H1 (cell line): ENCODE measurements around the gene PIF1. TPM values are rescaled to one million over a fixed set of nuclear protein-coding genes. Genes with fewer than 3 reads are reported as not detected.

Experiments used
- BRCA1 ChIP-seq: IDR thresholded peaks from 2 replicates; pipeline ENCODE4 v1.6.1; 2012; ENCODE audit warnings: low read depth, low read length, improper control_type of control experiment
- CBX5 ChIP-seq: fragments of 300-800, 300-1000 bp; sonication (generic); IDR thresholded peaks from 2 replicates; pipeline ENCODE4 v1.7.1; 2016; ENCODE audit warnings: antibody characterized with exemption, low read length, low read depth
- CBX8 ChIP-seq: fragments of 300-800, 300-1000 bp; sonication (generic); IDR thresholded peaks from 2 replicates; pipeline ENCODE4 v1.7.1; 2016; ENCODE audit warnings: low read depth, low read length, borderline replicate concordance
- CREB1 ChIP-seq: IDR thresholded peaks from 2 replicates; pipeline ENCODE4 v1.6.1; 2012; ENCODE audit warnings: inconsistent platforms
- CTBP2 ChIP-seq: IDR thresholded peaks from 2 replicates; pipeline ENCODE4 v1.7.0; 2011; ENCODE audit warnings: borderline replicate concordance, mild to moderate bottlenecking, moderate library complexity, mixed read lengths, low read length; ENCODE audit not compliant: insufficient read depth, insufficient read length
- EGR1 ChIP-seq: IDR thresholded peaks from 2 replicates; pipeline ENCODE4 v1.6.1; 2011; ENCODE audit warnings: low read depth, low read length, borderline replicate concordance
- FOSL1 ChIP-seq: IDR thresholded peaks from 2 replicates; pipeline ENCODE4 v1.6.1; 2011; ENCODE audit warnings: mild to moderate bottlenecking, low read depth, low read length, moderate library complexity; ENCODE audit not compliant: insufficient read depth
- GTF2F1 ChIP-seq: IDR thresholded peaks from 2 replicates; pipeline ENCODE4 v1.6.1; 2012; ENCODE audit warnings: low read depth, low read length, improper control_type of control experiment, borderline replicate concordance
- JUND ChIP-seq: IDR thresholded peaks from 2 replicates; pipeline ENCODE4 v1.6.1; 2011; ENCODE audit warnings: mild to moderate bottlenecking, improper control_type of control experiment, low read length
- KDM1A ChIP-seq: fragments of 200-600, 300-600 bp; sonication (generic); IDR thresholded peaks from 2 replicates; pipeline ENCODE4 v1.7.1; 2016; ENCODE audit warnings: mild to moderate bottlenecking, low read length, borderline replicate concordance
- KDM4A ChIP-seq: IDR thresholded peaks from one replicate; pipeline ENCODE4 v1.7.1; 2012; ENCODE audit warnings: low read depth, mild to moderate bottlenecking, moderate library complexity, low read length, inconsistent platforms; ENCODE audit not compliant: severe bottlenecking
- NANOG ChIP-seq: IDR thresholded peaks from 2 replicates; pipeline ENCODE4 v1.6.1; 2011; ENCODE audit warnings: low read length, low read depth, mild to moderate bottlenecking, inconsistent platforms; ENCODE audit not compliant: insufficient read depth, poor library complexity, severe bottlenecking
- POLR2AphosphoS5 ChIP-seq: IDR thresholded peaks from 2 replicates; pipeline ENCODE4 v1.6.1; 2011; ENCODE audit warnings: low read depth, low read length
- POU5F1 ChIP-seq: IDR thresholded peaks from 2 replicates; pipeline ENCODE4 v1.6.1; 2011; ENCODE audit warnings: low read depth, mild to moderate bottlenecking, low read length, moderate library complexity
- RAD21 ChIP-seq, 2 experiments: IDR thresholded peaks in 1 of 2; conservative IDR thresholded peaks in 1 of 2; 2 replicates each; pipeline ENCODE4 v1.6.1; 2011; ENCODE audit warnings: low read depth in 2 of 2, low read length in 2 of 2, improper control_type of control experiment in 1 of 2, inconsistent platforms in 1 of 2, mild to moderate bottlenecking in 1 of 2, moderate library complexity in 1 of 2
- RBBP5 ChIP-seq: IDR thresholded peaks from 2 replicates; pipeline ENCODE4 v1.7.1; 2012; ENCODE audit warnings: low read depth, mild to moderate bottlenecking, inconsistent platforms, low read length, moderate library complexity, borderline replicate concordance
- RFX5 ChIP-seq: IDR thresholded peaks from 2 replicates; pipeline ENCODE4 v1.6.1; 2011; ENCODE audit warnings: low read depth, low read length, improper control_type of control experiment, borderline replicate concordance
- SAP30 ChIP-seq: fragments of 300-600 bp; sonication (generic); IDR thresholded peaks from 2 replicates; pipeline ENCODE4 v1.7.1; 2012; ENCODE audit warnings: low read length, moderate library complexity, mild to moderate bottlenecking, inconsistent platforms; ENCODE audit not compliant: insufficient read depth, insufficient replicate concordance
- SIX5 ChIP-seq: IDR thresholded peaks from 2 replicates; pipeline ENCODE4 v1.6.1; 2011; ENCODE audit warnings: mild to moderate bottlenecking, low read depth, low read length
- SP4 ChIP-seq: IDR thresholded peaks from 2 replicates; pipeline ENCODE4 v1.6.1; 2012; ENCODE audit warnings: low read length, inconsistent platforms
- TAF1 ChIP-seq: IDR thresholded peaks from 2 replicates; pipeline ENCODE4 v1.6.1; 2011; ENCODE audit warnings: mild to moderate bottlenecking, low read depth, low read length
- USF2 ChIP-seq: IDR thresholded peaks from 2 replicates; pipeline ENCODE4 v1.6.1; 2011; ENCODE audit warnings: low read length, improper control_type of control experiment
- YY1 ChIP-seq: IDR thresholded peaks from 2 replicates; pipeline ENCODE4 v1.6.1; 2011; ENCODE audit warnings: low read depth, mild to moderate bottlenecking, low read length
- polyA plus RNA-seq, 7 experiments: library from polyadenylated mRNA; depleted of rRNA in 3 of 7; stranded (reverse) in 5 of 7; unstranded in 2 of 7; fragments of >200 nt in 5 of 7; fragments of 200-250 nt in 2 of 7; gene quantifications; 1 replicate in 5 of 7; 2 replicates in 1 of 7; 4 replicates in 1 of 7; pipeline versions ENCODE4 v1.2.1 to v1.2.3, GENCODE V29; 2011 to 2013; ENCODE audit warnings: missing spikeins in 2 of 7, mixed read lengths in 2 of 7
- total RNA-seq: library from RNA; stranded (reverse); fragmentation: NEBNext Ultra II Directional; extraction: Animal tissue kit (Norgen Biotek cat#: 25700); gene quantifications from 2 replicates; pipeline ENCODE4 v1.2.1, GENCODE V29; 2021

Gene PIF1
- total and polyA plus RNA-seq, 2 of the 8 experiments (the other 6 are each of a cell fraction or from before 2014, with no cell fraction given): 73.3 to 138 TPM

GRCh38 chr15:64808785-64809453, 16.5 kb downstream of the PIF1 start (continued):
- TF ChIP-seq KDM1A (no peak), KDM4A (no peak), CTBP2 (no peak), USF2 (no peak), SIX5 (no peak), TAF1 (0 out of 2 replicates have a peak, but pooled peaks have one; percentile 59), NANOG (peak; percentile 89), RFX5 (no peak), SAP30 (no peak), POLR2AphosphoS5 (peak; percentile 68; the same call in 1 of the 2 replicates), CBX5 (no peak), YY1 (peak; percentile 67; the same call in 1 of the 2 replicates), BRCA1 (no peak), JUND (no peak), RAD21 (IDR thresholded peaks at IDR 0.05 in 1 of 2, conservative IDR thresholded peaks at IDR 0.05 in 1 of 2; ENCODE audit: low read depth in 2 of 2, low read length in 2 of 2) (no peak; a peak in 1 of 4 replicates), GTF2F1 (no peak), RBBP5 (no peak), SP4 (no peak), CREB1 (no peak), CBX8 (no peak), POU5F1 (no peak), FOSL1 (no peak), EGR1 (no peak)
